GM12878 (cell line): ENCODE data around the gene EXOC4. TPM values are rescaled to one million over a fixed set of nuclear protein-coding genes. Genes with fewer than 3 reads are reported as not detected.
A peak's percentile ranks its signal among the peaks of the same experiment; 100 is the strongest.

Experiments used
- CEBPZ ChIP-seq: fragments of 150-350 bp; IDR thresholded peaks from 2 replicates; pipeline ENCODE4 v1.6.1; 2016; ENCODE audit warnings: low read depth, low read length
- CREB1 ChIP-seq: IDR thresholded peaks from 2 replicates; pipeline ENCODE4 v1.6.1; 2012; ENCODE audit warnings: low read depth, mild to moderate bottlenecking, inconsistent platforms
- ETV6 ChIP-seq, 2 experiments: fragments of 450-650 bp in 1 of 2; IDR thresholded peaks in 1 of 2; conservative IDR thresholded peaks in 1 of 2; 2 replicates each; pipeline ENCODE4 v1.6.1; 2014; ENCODE audit warnings: antibody characterized with exemption in 1 of 2, borderline replicate concordance in 1 of 2, low read depth in 1 of 2, mild to moderate bottlenecking in 1 of 2, moderate library complexity in 1 of 2
- FOS ChIP-seq: IDR thresholded peaks from 3 replicates; pipeline ENCODE4 v1.6.1; 2011; ENCODE audit warnings: borderline replicate concordance; ENCODE audit not compliant: insufficient read length; ENCODE audit errors: extremely low read depth
- MAX ChIP-seq: IDR thresholded peaks from 2 replicates; pipeline ENCODE4 v1.6.1; 2012; ENCODE audit warnings: low read depth, low read length, improper control_type of control experiment
- MEF2A ChIP-seq: IDR thresholded peaks from 2 replicates; pipeline ENCODE4 v1.6.1; 2011; ENCODE audit warnings: low read depth, mild to moderate bottlenecking, low read length, moderate library complexity; ENCODE audit not compliant: insufficient read depth
- MTA2 ChIP-seq: fragments of 450-650 bp; IDR thresholded peaks from 2 replicates; pipeline ENCODE4 v1.6.1; 2016; ENCODE audit warnings: low read depth, mild to moderate bottlenecking, moderate library complexity
- NKRF ChIP-seq: fragments of 450-650 bp; conservative IDR thresholded peaks from 2 replicates; pipeline ENCODE4 v1.6.1; 2017; ENCODE audit warnings: mild to moderate bottlenecking, moderate library complexity
- NR2C1 ChIP-seq: fragments of 450-650 bp; IDR thresholded peaks from 2 replicates; pipeline ENCODE4 v1.6.1; 2017; ENCODE audit warnings: antibody characterized with exemption, mild to moderate bottlenecking, moderate library complexity
- NR2F1 ChIP-seq: fragments of 450-650 bp; conservative IDR thresholded peaks from 2 replicates; pipeline ENCODE4 v1.6.1; 2017; ENCODE audit warnings: mild to moderate bottlenecking
- NRF1 ChIP-seq: conservative IDR thresholded peaks from 2 replicates; pipeline ENCODE4 v1.6.1; 2011; ENCODE audit warnings: mild to moderate bottlenecking, low read depth, low read length, improper control_type of control experiment
- SIN3A ChIP-seq: IDR thresholded peaks from 2 replicates; pipeline ENCODE4 v1.6.1; 2012; ENCODE audit warnings: low read depth, low read length, improper control_type of control experiment
- ZNF687 ChIP-seq: fragments of 450-650 bp; IDR thresholded peaks from 2 replicates; pipeline ENCODE4 v1.6.1; 2017; ENCODE audit warnings: mild to moderate bottlenecking, moderate library complexity
- polyA plus RNA-seq, 11 experiments: library from polyadenylated mRNA; depleted of rRNA in 4 of 11; unstranded in 6 of 11; stranded (reverse) in 5 of 11; fragments of >200 nt; fragmentation: Nextera tagmentation in 4 of 11; fragmentation: Illumina TruSeq in 1 of 11; extraction: Ambion mirVana in 4 of 11; extraction: Trizol in 1 of 11; gene quantifications; 1 replicate in 1 of 11; 2 replicates in 10 of 11; pipeline versions ENCODE4 v1.2.1 to v1.2.3, GENCODE V29; 2011 to 2016; ENCODE audit warnings: inconsistent platforms in 2 of 11, missing spikeins in 2 of 11, low read depth in 1 of 11
- total RNA-seq, 4 experiments: library from RNA; depleted of rRNA in 3 of 4; stranded (reverse); fragments of >200 nt in 3 of 4; fragmentation: Illumina TruSeq in 1 of 4; extraction: Trizol in 1 of 4; gene quantifications; 2 replicates each; pipeline versions ENCODE4 v1.2.1 to v1.2.3, GENCODE V29; 2013 to 2021
- TF ChIP-seq, protein P1 (sequence below): fragments of 450-650 bp; IDR thresholded peaks from 2 replicates; pipeline ENCODE4 v1.6.1; 2017; ENCODE audit warnings: mild to moderate bottlenecking

Gene EXOC4
- total and polyA plus RNA-seq, 10 of the 15 experiments (the other 5 are each of a cell fraction or from before 2014, with no cell fraction given), result 13.2 to 44.5 (median 29.6) TPM

- TF ChIP-seq SIN3A, result peak; percentile 71
- TF ChIP-seq NR2C1, result peak; percentile 97
- no peak for TF ChIP-seq NRF1
- no peak for TF ChIP-seq MEF2A
- peak; percentile 78 for TF ChIP-seq FOS
- 0 out of 2 replicates have a peak, but pooled peaks have one; percentile 56 for TF ChIP-seq NKRF
- TF ChIP-seq CREB1, result peak; percentile 96
- peak; percentile 76 for TF ChIP-seq NR2F1
- no peak; the same call in 1 of the 2 replicates for TF ChIP-seq MAX
- TF ChIP-seq, protein P1, sequence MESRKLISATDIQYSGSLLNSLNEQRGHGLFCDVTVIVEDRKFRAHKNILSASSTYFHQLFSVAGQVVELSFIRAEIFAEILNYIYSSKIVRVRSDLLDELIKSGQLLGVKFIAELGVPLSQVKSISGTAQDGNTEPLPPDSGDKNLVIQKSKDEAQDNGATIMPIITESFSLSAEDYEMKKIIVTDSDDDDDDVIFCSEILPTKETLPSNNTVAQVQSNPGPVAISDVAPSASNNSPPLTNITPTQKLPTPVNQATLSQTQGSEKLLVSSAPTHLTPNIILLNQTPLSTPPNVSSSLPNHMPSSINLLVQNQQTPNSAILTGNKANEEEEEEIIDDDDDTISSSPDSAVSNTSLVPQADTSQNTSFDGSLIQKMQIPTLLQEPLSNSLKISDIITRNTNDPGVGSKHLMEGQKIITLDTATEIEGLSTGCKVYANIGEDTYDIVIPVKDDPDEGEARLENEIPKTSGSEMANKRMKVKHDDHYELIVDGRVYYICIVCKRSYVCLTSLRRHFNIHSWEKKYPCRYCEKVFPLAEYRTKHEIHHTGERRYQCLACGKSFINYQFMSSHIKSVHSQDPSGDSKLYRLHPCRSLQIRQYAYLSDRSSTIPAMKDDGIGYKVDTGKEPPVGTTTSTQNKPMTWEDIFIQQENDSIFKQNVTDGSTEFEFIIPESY, result no peak
- no peak for TF ChIP-seq CEBPZ
- peak; percentile 79 for TF ChIP-seq MTA2
- no peak for TF ChIP-seq ZNF687
- no peak for TF ChIP-seq ETV6 (conservative IDR thresholded peaks at IDR 0.05 in 1 of 2, IDR thresholded peaks at IDR 0.05 in 1 of 2; ENCODE audit: borderline replicate concordance in 1 of 2, low read depth in 1 of 2)
Measured at GRCh38 chr7:133252858-133253518, at the start of gene EXOC4 (continued).
